Activated CD4-positive, alpha-beta T cell treated with anti-CD3 and anti-CD28 coated beads for 1 hour (primary cell): ENCODE results near the gene VWA5B1.

ENCODE experiments used
- DNase-seq: peaks from one replicate; pipeline ENCODE4 v3.0.0-alpha.2; 2020

Gene VWA5B1

GRCh38 chr1:20371883-20372282 is 81.2 kb downstream of the VWA5B1 start:
- no peak for DNase-seq

DNA sequence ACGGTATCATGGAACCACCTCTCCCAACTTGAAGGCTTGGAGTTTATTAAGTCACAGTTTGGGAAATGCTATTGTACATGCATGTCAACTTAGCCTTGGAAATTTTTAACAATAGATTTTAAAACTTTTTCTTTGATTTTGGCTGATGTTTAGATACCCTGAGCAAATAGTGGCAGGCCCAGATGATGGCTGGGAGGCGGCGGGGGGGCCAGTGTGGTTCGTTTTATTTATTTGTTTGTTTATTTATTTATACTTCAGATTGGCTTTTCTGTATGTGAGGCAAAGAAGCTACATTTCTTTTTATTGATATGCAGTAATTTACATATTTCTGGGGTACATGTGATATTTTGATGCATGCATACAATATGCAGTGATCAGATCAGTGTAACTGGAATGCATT is 82.0 kb downstream of the VWA5B1 start:
- DNase-seq: no peak

- DNase-seq: no peak
Observed at GRCh38 chr1:20373286-20373685, 82.6 kb downstream of the VWA5B1 start.

DNA sequence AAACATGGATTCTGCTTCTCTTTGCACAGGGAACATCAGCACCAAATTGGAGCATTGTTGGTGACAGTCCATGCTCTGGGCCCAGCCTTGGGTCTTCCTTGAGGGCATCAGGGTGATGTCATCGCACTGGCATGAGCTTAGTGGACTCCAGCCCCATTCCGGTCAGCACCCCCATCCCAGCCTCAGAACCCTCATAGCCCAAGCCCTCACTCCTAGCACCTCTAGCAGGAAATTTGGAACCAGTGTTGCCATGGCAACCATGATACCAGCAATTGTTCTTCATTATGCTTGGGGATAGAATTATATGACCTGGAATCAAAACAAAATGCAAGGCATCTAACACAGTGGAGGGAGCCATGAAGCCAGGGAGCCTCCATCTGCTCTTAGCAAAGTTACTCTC is 83.1 kb downstream of the VWA5B1 start:
- no peak for DNase-seq

GRCh38 chr1:20375563-20375962 is 84.9 kb downstream of the VWA5B1 start:
- no peak for DNase-seq

DNA sequence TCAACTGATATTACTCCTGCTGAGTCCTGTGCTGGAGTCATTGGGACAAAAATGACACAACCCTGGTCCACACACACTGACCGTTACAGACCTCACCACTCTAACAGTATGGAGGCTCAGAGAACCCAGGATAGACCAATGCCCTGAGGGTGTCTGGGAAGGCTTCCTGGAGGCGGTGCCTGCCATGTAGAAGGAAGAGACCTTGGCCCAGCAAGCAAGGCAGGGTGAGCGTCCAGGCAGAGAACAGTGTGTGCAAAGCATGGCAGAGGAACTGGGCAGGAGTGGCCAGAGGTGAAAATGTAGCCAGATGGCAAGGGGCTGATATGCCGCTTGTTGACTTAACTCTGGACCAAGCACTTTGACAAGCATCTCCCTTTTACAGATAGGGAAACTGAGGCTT is 85.5 kb downstream of the VWA5B1 start:
- no peak for DNase-seq

GRCh38 chr1:20376880-20377494 is 86.3 kb downstream of the VWA5B1 start:
- DNase-seq: peak; percentile 34

GRCh38 chr1:20377516-20378270 is 87.0 kb downstream of the VWA5B1 start:
- no peak for DNase-seq

- no peak for DNase-seq
Observed at GRCh38 chr1:20379075-20379474, 88.4 kb downstream of the VWA5B1 start.

DNA sequence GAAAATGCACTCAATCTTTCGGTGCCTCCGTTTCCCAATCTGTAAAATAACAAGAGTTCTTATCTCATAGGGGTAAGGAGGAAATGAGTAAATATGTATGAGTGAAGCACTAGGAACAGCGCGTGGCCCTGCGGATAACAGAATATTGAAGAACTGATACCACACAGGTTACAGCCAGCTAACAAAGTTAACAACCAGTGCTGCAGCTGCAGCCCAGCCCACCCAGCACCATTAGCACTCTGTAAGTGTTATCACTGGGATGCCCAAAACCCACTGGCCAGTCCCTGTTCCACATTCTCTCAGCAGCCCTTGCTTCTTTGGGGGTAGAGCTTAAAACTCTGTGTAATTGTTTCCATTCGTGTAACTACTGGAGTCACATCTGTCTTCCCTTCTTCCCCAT is 89.5 kb downstream of the VWA5B1 start:
- no peak for DNase-seq

- no peak for DNase-seq
Observed at GRCh38 chr1:20380616-20381035, 90.0 kb downstream of the VWA5B1 start.

DNA sequence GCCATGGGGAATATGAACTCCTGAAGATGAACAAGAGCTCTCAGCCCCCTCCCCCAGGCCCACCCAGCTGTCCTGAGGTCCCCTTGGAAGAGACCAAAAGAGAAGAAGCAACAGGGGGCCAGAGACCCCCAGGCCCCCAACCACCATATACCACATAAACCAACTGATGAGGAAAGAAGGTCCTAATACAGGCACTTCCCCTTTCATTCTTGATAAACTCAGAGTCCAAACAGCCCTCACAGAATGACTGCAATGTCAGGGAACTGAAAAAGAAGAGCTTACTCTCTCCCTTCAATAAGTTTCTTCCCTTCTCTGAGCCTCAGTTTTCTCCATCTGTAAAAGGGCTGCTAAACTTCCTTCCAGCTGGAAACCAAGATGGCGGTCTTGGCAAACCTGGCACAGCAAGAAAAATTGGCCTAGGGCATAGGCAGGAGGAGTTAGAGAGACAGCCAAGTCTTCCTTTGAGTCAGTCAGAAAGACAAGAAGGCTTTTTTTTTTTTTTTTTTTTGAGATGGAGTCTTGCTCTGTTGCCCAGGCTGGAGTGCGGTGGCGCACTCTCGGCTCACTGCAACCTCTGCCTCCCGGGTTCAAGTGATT is 90.5 kb downstream of the VWA5B1 start:
- DNase-seq: no peak

GRCh38 chr1:20381961-20382360 is 91.3 kb downstream of the VWA5B1 start:
- DNase-seq: no peak

DNA sequence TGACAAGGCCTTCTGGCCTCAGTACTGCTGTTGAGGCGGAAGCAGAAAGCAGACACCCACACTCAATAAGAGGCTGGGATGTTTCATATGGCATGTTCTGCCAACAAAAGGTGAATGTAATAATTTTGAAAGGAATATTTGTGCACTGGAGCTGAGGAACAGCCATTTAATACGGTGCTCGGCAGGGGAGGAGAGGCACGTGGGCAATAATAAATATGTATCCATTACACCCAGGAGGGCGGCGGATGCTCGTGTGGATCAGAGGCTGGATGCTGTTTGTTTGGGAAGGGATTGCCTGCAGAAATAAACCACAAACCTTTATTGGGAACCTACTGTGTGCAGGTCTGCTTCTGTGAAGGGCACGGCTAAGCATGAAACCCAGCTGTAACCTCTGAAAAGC is 92.0 kb downstream of the VWA5B1 start:
- no peak for DNase-seq

GRCh38 chr1:20383631-20384030 is 93.0 kb downstream of the VWA5B1 start:
- DNase-seq: no peak

- no peak for DNase-seq
Observed at GRCh38 chr1:20385630-20386029, 95.0 kb downstream of the VWA5B1 start.

DNA sequence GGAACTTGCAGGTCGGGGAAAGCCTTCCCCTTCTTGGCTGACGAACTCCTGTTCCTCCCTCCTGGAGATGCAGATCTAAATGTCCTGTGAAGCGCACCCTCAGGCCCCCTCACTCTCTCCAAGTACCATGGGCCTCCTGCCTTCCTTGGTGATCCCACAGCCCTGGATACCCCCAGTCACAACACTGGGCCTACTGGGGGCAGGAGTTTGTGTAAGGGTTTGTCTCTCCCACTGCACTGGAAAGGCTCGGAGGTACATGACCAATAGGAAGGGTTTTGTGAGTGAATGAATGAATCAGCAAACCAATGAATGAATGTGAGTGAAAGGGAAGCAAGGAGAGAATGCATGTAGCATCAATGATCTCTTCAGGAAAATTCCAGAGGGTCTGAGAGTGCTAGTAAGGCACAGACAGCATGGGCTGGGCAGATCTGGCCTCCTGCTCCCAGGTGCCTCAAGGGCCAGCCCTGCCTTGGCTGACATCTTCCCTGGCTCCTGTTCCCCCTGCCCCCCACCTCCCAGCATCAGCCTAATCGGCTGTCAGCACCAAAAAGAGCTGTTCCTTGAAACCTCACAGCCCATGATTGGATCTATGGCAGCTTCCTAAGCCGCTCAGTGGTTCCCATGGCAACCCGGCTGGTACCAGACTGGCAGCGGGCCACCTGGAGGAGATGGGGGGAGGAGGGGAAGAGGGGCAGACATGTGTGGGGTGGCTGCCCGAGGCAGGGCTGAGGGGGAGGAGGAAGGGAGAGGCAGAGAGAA is 95.8 kb downstream of the VWA5B1 start:
- DNase-seq: no peak

DNA sequence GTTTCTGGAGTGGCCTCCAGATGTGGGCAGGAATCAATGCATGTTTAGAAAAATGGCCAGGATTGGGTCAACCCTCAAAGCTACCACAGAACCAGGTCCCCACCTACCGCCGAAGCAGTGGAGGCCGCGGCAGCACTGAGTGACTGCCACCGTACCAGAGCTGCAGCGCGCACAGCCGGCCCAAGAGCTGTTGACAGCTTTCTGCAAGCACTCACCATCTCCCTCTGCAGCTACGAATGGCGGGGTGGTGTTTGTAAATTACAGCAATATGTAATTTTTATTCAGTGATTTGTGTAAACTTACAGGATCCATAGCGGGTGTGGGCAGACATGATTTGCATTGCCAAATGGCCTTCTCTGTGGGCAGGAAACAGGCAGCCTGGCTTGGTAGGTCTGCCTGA is 98.9 kb downstream of the VWA5B1 start:
- no peak for DNase-seq

GRCh38 chr1:20390589-20391331 is 100.1 kb downstream of the VWA5B1 start:
- no peak for DNase-seq

DNA sequence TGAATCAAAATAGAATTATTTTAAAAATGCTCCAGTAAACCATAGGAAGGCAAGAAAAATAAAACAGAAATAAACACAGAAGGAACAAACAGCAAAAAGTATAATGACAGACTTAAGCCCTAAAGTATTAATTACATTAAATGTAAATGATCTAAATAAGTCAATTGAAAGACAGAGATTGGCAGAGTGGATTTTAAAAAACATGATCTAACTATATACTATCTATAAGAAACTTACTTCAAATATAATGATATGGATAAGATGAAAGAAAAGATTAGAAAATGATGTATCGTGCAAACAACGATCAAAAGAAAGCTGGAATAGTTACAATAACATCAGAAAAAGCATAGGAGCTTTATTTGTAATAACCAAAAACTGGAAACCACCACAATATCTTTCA is 104.6 kb downstream of the VWA5B1 start:
- DNase-seq: no peak

GRCh38 chr1:20398744-20399143 is 108.1 kb downstream of the VWA5B1 start:
- DNase-seq: no peak

- DNase-seq: no peak
Observed at GRCh38 chr1:20399196-20399595, 108.5 kb downstream of the VWA5B1 start.

DNA sequence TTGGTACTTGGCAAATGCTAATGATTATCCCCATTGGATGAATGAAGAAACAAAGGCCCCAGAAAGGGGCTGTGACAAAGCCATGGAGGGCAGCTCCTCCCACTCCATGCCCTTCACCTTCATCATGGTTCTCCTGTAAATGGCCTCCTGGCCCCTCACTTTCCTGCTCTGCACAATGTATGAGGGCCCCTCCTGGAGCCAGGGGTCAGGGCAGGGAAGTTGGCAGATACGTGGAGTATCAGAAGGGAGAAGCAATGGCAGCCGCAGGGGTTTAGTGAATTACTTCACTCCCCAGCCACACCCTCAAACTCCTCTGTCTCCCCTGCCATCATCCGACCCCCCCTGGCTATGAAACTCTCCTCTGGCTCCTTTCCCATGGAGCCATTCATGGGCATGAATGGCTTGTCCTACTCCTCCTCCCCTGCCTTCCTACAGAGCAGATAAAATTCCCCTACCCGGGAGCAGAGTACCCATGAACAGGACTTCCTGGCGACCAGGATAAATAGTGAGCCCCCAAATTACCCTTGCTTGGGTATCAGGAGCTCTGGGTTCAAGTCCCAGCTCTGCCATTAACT is 109.0 kb downstream of the VWA5B1 start:
- no peak for DNase-seq
